ENCODE results near the gene CPEB1.

The CPEB1 gene

DNA sequence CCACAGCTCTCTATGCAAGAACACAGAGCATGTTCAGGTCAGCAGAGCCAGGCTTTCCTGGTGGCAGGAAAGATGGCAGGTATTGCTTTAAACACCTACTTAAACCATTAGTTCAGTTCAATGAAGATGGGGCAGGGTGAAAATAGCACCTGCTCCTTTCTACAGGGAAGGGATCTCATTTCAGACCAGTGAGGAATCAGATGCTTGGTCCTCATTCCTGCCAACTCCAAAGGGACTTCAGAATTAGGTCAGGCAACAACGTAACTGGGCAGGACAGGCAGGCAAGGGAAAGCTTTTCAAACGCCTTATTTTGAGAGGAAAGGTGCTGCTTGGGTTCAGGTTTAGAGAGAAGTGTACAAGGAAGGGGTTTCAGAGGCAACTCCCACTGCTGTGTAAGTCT is 94.3 kb downstream of the CPEB1 start:
- Histone ChIP-seq H3K23ac (ENCODE audit: low read length in 2 of 2) (no peak overlapping the region), H3K79me1 (replicated peaks; ENCODE audit: low read length, poor library complexity, severe bottlenecking) (no peaks in the 10 kb centered on the region), H3K4me1 (ENCODE audit: control insufficient read depth, insufficient read depth, low read depth, low read length) (no peaks in the 10 kb centered on the region), H3K27ac (ENCODE audit: low read length, poor library complexity, severe bottlenecking) (no peak overlapping the region), H3K4me3 (ENCODE audit: insufficient read depth in 1 of 2, low read depth in 1 of 2, low read length in 2 of 2) (no peak overlapping the region), H3K4ac (ENCODE audit: low read depth in 1 of 2, low read length in 2 of 2) (no peak overlapping the region), H4K91ac (ENCODE audit: low read length) (no peak overlapping the region), H3K4me2 (ENCODE audit: low read length, poor library complexity, severe bottlenecking) (no peak overlapping the region), H2BK12ac (ENCODE audit: low read length in 2 of 2) (no peak overlapping the region), H3K36me3 (ENCODE audit: control insufficient read depth in 1 of 2, insufficient read depth in 2 of 2, low read depth in 1 of 2, low read length in 2 of 2) (peaks cover 0 to 80% of the 10 kb centered on the region in 2 experiments), H2BK5ac (ENCODE audit: low read depth, low read length, poor library complexity, severe bottlenecking) (no peak overlapping the region), H3K14ac (ENCODE audit: low read length in 2 of 2) (no peak overlapping the region), H2BK120ac (ENCODE audit: low read depth, low read length) (no peak overlapping the region), H3K27me3 (ENCODE audit: control insufficient read depth in 1 of 2, insufficient read depth in 1 of 2, low read length in 2 of 2) (peaks cover 0 to 36% of the 10 kb centered on the region in 2 experiments), H2BK15ac (ENCODE audit: low read depth, poor library complexity, severe bottlenecking) (no peak overlapping the region), H3K9me3 (ENCODE audit: control insufficient read depth, low read length) (no peaks in the 10 kb centered on the region), H2AFZ (ENCODE audit: low read depth, low read length) (no peak overlapping the region), H3K18ac (ENCODE audit: low read depth in 1 of 2, low read length in 2 of 2) (no peak overlapping the region), H2AK5ac (ENCODE audit: low read length, severe bottlenecking) (no peak overlapping the region), H4K8ac (ENCODE audit: low read length) (no peak overlapping the region), H3K9ac (ENCODE audit: low read length) (no peak overlapping the region)
- DNase-seq: no peak
- WGBS: 72% methylated on average over 2 of the region's 2 CpGs

- no peak overlapping the region for H3K4me3 ChIP-seq (ENCODE audit: insufficient read depth in 1 of 2, low read depth in 1 of 2, low read length in 2 of 2)
- no peak overlapping the region for H2BK120ac ChIP-seq (ENCODE audit: low read depth, low read length)
- H2AK5ac ChIP-seq (ENCODE audit: low read length, severe bottlenecking): no peak overlapping the region
- no peak overlapping the region for H2AFZ ChIP-seq (ENCODE audit: low read depth, low read length)
- H3K4me1 ChIP-seq (ENCODE audit: control insufficient read depth, insufficient read depth, low read depth, low read length): no peaks in the 10 kb centered on the region
- peaks cover 0 to 30% of the 10 kb centered on the region in 2 experiments for H3K27me3 ChIP-seq (ENCODE audit: control insufficient read depth in 1 of 2, insufficient read depth in 1 of 2, low read length in 2 of 2)
- no peak overlapping the region for H2BK5ac ChIP-seq (ENCODE audit: low read depth, low read length, poor library complexity, severe bottlenecking)
- no peak overlapping the region for H2BK15ac ChIP-seq (ENCODE audit: low read depth, poor library complexity, severe bottlenecking)
- H3K9me3 ChIP-seq (ENCODE audit: control insufficient read depth, low read length): no peaks in the 10 kb centered on the region
- H3K4me2 ChIP-seq (ENCODE audit: low read length, poor library complexity, severe bottlenecking): no peak overlapping the region
- H3K36me3 ChIP-seq (ENCODE audit: control insufficient read depth in 1 of 2, insufficient read depth in 2 of 2, low read depth in 1 of 2, low read length in 2 of 2): peaks cover 0 to 73% of the 10 kb centered on the region in 2 experiments
- no peak overlapping the region for H3K18ac ChIP-seq (ENCODE audit: low read depth in 1 of 2, low read length in 2 of 2)
- H4K8ac ChIP-seq (ENCODE audit: low read length): no peak overlapping the region
- no peak overlapping the region for H2BK12ac ChIP-seq (ENCODE audit: low read length in 2 of 2)
- 70% methylated on average over 4 of the region's 5 CpGs for WGBS
- no peak overlapping the region for H3K23ac ChIP-seq (ENCODE audit: low read length in 2 of 2)
- no peaks in the 10 kb centered on the region for H3K79me1 ChIP-seq (replicated peaks; ENCODE audit: low read length, poor library complexity, severe bottlenecking)
- DNase-seq: no peak
- no peak overlapping the region for H3K4ac ChIP-seq (ENCODE audit: low read depth in 1 of 2, low read length in 2 of 2)
- H3K9ac ChIP-seq (ENCODE audit: low read length): no peak overlapping the region
- H3K27ac ChIP-seq (ENCODE audit: low read length, poor library complexity, severe bottlenecking): no peak overlapping the region
- no peak overlapping the region for H4K91ac ChIP-seq (ENCODE audit: low read length)
- no peak overlapping the region for H3K14ac ChIP-seq (ENCODE audit: low read length in 2 of 2)
These were observed 95.4 kb downstream of the CPEB1 start for GRCh38 chr15:82551646-82552247.

GRCh38 chr15:82549199-82549665 is 97.9 kb downstream of the CPEB1 start:
- Histone ChIP-seq H2AK5ac (ENCODE audit: low read length, severe bottlenecking) (no peak overlapping the region), H3K14ac (ENCODE audit: low read length in 2 of 2) (no peak overlapping the region), H3K4ac (ENCODE audit: low read depth in 1 of 2, low read length in 2 of 2) (no peak overlapping the region), H3K27me3 (ENCODE audit: control insufficient read depth in 1 of 2, insufficient read depth in 1 of 2, low read length in 2 of 2) (peaks cover 0 to 35% of the 10 kb centered on the region in 2 experiments), H3K9me3 (ENCODE audit: control insufficient read depth, low read length) (no peaks in the 10 kb centered on the region), H3K4me2 (ENCODE audit: low read length, poor library complexity, severe bottlenecking) (no peak overlapping the region), H2BK120ac (ENCODE audit: low read depth, low read length) (no peak overlapping the region), H2AFZ (ENCODE audit: low read depth, low read length) (no peak overlapping the region), H4K8ac (ENCODE audit: low read length) (no peak overlapping the region), H3K18ac (ENCODE audit: low read depth in 1 of 2, low read length in 2 of 2) (no peak overlapping the region), H3K27ac (ENCODE audit: low read length, poor library complexity, severe bottlenecking) (no peak overlapping the region), H2BK12ac (ENCODE audit: low read length in 2 of 2) (no peak overlapping the region), H3K36me3 (ENCODE audit: control insufficient read depth in 1 of 2, insufficient read depth in 2 of 2, low read depth in 1 of 2, low read length in 2 of 2) (peaks cover 0 to 84% of the 10 kb centered on the region in 2 experiments), H3K4me1 (ENCODE audit: control insufficient read depth, insufficient read depth, low read depth, low read length) (no peaks in the 10 kb centered on the region), H2BK15ac (ENCODE audit: low read depth, poor library complexity, severe bottlenecking) (no peak overlapping the region), H3K23ac (ENCODE audit: low read length in 2 of 2) (no peak overlapping the region), H3K9ac (ENCODE audit: low read length) (no peak overlapping the region), H3K4me3 (ENCODE audit: insufficient read depth in 1 of 2, low read depth in 1 of 2, low read length in 2 of 2) (no peak overlapping the region), H2BK5ac (ENCODE audit: low read depth, low read length, poor library complexity, severe bottlenecking) (no peak overlapping the region), H3K79me1 (replicated peaks; ENCODE audit: low read length, poor library complexity, severe bottlenecking) (no peaks in the 10 kb centered on the region), H4K91ac (ENCODE audit: low read length) (no peak overlapping the region)
- no peak for DNase-seq
- 87% methylated on average over 7 of the region's 9 CpGs for WGBS

- H4K8ac ChIP-seq (ENCODE audit: low read length): no peak overlapping the region
- H3K23ac ChIP-seq (ENCODE audit: low read length in 2 of 2): no peak overlapping the region
- H3K36me3 ChIP-seq (ENCODE audit: control insufficient read depth in 1 of 2, insufficient read depth in 2 of 2, low read depth in 1 of 2, low read length in 2 of 2): peaks cover 0 to 87% of the 10 kb centered on the region in 2 experiments
- H2BK120ac ChIP-seq (ENCODE audit: low read depth, low read length): no peak overlapping the region
- 93% methylated on average over 2 of the region's 2 CpGs for WGBS
- H2BK15ac ChIP-seq (ENCODE audit: low read depth, poor library complexity, severe bottlenecking): no peak overlapping the region
- H3K4ac ChIP-seq (ENCODE audit: low read depth in 1 of 2, low read length in 2 of 2): no peak overlapping the region
- no peak for DNase-seq
- H3K9me3 ChIP-seq (ENCODE audit: control insufficient read depth, low read length): no peaks in the 10 kb centered on the region
- H3K27me3 ChIP-seq (ENCODE audit: control insufficient read depth in 1 of 2, insufficient read depth in 1 of 2, low read length in 2 of 2): peaks cover 0 to 34% of the 10 kb centered on the region in 2 experiments
- H2AK5ac ChIP-seq (ENCODE audit: low read length, severe bottlenecking): no peak overlapping the region
- H2AFZ ChIP-seq (ENCODE audit: low read depth, low read length): no peak overlapping the region
- H3K4me3 ChIP-seq (ENCODE audit: insufficient read depth in 1 of 2, low read depth in 1 of 2, low read length in 2 of 2): no peak overlapping the region
- H3K79me1 ChIP-seq (replicated peaks; ENCODE audit: low read length, poor library complexity, severe bottlenecking): no peaks in the 10 kb centered on the region
- no peak overlapping the region for H2BK12ac ChIP-seq (ENCODE audit: low read length in 2 of 2)
- no peaks in the 10 kb centered on the region for H3K4me1 ChIP-seq (ENCODE audit: control insufficient read depth, insufficient read depth, low read depth, low read length)
- H3K9ac ChIP-seq (ENCODE audit: low read length): no peak overlapping the region
- H3K14ac ChIP-seq (ENCODE audit: low read length in 2 of 2): no peak overlapping the region
- no peak overlapping the region for H4K91ac ChIP-seq (ENCODE audit: low read length)
- no peak overlapping the region for H2BK5ac ChIP-seq (ENCODE audit: low read depth, low read length, poor library complexity, severe bottlenecking)
- no peak overlapping the region for H3K4me2 ChIP-seq (ENCODE audit: low read length, poor library complexity, severe bottlenecking)
- no peak overlapping the region for H3K27ac ChIP-seq (ENCODE audit: low read length, poor library complexity, severe bottlenecking)
- H3K18ac ChIP-seq (ENCODE audit: low read depth in 1 of 2, low read length in 2 of 2): no peak overlapping the region
These were observed 98.5 kb downstream of the CPEB1 start for GRCh38 chr15:82548700-82549099.

Data from mesenchymal stem cell (in vitro differentiated cells and primary cell).